GM10266 (cell line): Measurements from ENCODE around the gene PSMD13.

Experiments used
- DNase-seq: peaks from one replicate; pipeline ENCODE4 v3.0.0; 2012; ENCODE audit errors: extremely low spot score
- CTCF ChIP-seq: IDR thresholded peaks from 2 replicates; pipeline ENCODE4 v1.5.1; 2012; ENCODE audit warnings: mild to moderate bottlenecking, low read depth; ENCODE audit not compliant: control insufficient read depth, insufficient read depth; ENCODE audit errors: missing control alignments

PSMD13 gene

DNA sequence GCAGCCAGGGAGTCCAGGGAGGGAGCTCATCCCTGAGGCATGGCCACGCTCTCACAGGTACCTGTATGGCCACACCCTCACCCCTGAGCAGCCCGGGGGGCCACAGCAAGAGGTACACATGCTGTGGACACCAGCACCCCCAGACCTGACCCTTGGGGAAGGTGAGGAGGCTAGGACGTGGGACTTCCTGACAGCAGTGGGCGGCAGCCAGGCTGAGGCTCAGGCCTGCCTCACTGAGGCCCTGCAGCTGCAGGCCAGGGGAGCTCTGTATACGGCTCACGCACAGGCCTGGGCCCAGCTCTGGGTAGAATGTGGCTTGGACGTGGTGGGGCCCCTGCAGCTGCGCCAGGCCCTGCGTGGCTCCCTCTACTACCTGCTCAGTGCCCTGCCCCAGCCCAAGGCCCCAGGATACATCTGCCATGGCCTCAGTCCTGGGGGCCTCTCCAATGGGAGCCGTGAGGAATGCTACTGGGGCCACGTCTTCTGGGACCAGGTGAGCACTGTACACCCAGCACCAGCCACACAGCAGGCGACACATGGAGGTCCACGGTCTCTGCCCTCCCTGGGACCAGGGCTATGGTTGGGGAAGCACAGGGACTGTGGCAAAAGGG lies 54.0 kb downstream of the PSMD13 start:
- DNase-seq = no peak
- no peak for TF ChIP-seq CTCF

DNA sequence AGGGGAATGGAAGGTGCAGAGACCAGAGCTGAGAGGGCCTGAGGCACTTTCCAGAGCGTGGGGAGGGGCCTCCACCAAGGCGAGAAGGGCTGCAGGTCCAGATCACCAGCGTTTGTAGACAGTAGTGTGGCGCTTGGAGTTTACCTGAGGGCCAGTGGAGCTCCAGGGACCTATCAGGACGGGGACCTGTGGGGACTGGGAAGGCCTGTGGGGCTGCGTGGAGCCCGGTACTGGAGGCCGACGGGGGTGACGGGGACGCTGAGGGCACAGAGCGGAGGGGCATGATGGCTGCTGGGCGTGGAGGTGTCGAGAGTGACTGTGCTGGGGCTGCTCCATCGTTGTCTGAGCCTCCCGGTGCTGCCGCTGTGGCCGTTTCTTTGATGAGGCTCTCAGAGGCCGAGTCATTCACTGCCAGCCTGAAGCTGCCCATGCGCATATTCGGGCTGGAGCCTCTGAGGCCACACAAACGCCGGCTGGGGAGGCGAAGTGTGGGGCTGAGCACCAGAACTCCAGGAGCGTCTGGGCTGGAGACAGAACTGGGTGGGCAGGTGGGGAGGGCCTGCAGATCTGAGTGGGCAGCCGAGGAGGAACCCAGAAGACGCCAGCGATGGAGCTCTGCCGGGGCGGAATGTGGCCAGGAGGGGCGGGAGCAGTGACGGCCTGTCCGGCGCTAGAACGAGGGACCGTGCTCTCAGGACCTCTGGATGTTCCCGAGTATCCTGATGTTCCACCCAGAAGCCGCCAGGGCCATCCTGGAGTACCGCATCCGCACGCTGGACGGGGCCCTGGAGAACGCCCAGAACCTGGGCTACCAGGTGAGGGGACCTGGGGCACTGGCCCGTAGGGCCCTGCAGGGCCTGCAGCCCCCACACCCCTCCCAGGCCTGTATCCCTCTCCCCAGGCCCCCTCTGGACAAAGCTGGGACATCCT lies 54.8 kb downstream of the PSMD13 start:
- DNase-seq = no peak
- TF ChIP-seq CTCF = no peak

DNA sequence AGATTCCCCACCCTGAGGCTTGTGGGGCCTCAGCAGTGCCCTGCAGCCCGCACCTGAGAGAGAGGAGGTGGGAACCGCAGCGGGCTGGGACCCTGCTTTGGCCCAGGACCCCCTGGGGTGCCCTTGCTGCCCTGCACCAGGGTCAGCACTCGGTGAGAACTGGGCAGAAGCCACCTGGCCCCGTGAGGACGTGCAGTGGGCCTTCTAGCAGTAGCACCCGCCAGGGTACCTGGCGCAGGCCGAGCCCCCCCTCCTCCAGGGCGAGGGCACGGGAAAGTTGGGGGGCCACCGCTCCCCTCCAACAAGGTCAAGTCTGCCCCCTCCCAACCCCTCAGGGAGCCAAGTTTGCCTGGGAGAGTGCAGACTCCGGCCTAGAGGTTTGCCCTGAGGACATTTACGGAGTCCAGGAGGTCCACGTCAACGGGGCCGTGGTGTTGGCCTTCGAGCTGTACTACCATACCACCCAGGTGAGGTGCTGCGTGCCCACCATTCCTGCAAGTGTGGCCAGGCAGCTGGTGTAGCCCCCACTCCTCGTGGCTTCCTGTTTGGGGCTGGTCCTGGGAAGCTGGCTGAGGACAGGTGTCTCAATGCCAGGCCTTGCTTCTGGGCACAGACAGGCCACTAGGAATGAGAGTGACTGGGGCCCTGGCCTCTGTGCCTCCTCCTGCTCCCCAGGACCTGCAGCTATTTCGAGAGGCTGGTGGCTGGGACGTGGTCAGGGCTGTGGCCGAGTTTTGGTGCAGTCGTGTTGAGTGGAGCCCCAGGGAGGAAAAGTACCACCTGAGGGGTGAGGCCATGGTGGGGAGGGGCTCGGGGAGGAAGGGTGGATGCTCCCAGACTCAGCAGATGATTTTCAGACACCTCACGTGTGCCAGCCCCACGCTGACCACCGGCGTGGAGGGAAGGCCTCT lies 55.7 kb downstream of the PSMD13 start:
- DNase-seq = no peak
- TF ChIP-seq CTCF = no peak

- no peak for DNase-seq
- no peak for TF ChIP-seq CTCF
Observed at GRCh38 chr11:293271-293851, 56.6 kb downstream of the PSMD13 start.

DNA sequence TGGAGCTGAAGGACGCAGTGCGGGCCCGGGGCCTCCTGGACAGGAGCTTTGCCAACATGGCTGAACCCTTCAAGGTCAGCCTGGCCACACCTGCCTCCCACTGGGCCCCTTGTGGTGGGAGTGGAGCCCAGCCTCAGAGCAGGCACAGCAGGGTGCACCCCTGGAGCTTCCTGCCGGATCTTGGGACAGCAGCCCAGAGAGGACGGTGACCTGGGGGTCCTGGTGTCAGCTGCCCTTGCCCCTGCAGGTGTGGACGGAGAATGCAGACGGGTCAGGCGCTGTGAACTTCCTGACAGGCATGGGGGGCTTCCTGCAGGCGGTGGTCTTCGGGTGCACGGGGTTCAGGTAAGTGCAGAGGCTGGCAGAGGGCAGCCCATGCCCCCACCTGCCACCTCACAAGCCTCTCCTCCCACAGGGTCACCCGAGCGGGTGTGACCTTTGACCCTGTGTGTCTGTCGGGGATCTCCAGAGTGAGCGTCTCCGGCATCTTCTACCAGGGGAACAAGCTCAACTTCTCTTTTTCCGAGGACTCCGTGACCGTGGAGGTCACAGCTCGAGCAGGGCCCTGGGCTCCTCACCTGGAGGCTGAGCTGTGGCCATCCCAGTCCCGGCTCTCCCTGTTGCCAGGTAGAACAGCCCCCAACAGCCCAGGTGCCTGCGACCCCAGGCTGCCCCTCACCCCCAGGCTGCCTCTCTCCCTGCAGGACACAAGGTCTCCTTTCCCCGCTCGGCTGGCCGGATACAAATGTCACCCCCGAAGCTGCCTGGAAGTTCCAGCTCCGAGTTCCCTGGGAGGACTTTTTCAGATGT lies 57.3 kb downstream of the PSMD13 start:
- no peak for TF ChIP-seq CTCF
- DNase-seq = no peak

GRCh38 chr11:294780-295179 lies 58.0 kb downstream of the PSMD13 start:
- DNase-seq = no peak
- no peak for TF ChIP-seq CTCF
